ENCODE results near the gene USP6.
"Not testable (repeated sequence)": the region's sequence is repeated elsewhere in the genome, so short reads cannot be mapped to it uniquely, and the experiment has no call there.

USP6 gene

DNA sequence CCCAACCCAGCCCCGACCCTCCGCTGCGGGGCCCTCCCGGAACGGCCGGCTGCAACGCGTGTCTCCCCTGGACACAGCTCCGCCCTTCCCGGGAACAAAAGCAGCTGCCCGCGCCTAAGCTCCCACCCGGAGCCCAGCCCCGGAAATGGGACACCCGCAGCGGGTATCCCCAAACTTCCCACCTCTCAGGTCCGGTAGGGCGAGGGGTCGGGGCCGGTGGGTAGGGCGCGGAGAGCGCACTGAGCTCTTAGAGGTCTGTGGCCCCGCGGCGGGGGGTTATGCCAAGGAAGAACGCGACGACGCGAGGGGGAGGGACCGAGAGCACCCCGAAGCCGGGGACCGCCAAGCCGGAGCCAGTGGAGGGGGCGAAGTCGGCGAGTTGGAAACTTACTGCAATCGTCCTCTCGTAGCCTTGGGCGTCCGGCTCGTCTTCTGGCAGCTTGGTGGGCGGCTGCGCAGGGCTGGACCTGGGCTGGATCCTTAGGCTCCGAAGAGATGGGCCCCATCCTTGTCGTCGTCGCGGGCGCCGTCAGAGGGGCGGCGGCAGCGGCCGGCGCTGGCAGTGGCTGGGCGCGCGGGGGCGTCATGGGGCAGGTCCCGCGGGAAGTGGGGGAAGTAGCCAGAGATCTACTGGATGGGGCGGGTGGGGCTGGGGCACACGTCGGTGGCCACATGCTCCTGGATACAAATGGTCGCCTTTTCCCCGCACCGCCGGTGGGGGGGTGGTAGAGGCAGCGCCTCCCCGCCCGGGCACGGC lies 6.9 kb downstream of the USP6 start:
- DNase-seq: no peak

DNA sequence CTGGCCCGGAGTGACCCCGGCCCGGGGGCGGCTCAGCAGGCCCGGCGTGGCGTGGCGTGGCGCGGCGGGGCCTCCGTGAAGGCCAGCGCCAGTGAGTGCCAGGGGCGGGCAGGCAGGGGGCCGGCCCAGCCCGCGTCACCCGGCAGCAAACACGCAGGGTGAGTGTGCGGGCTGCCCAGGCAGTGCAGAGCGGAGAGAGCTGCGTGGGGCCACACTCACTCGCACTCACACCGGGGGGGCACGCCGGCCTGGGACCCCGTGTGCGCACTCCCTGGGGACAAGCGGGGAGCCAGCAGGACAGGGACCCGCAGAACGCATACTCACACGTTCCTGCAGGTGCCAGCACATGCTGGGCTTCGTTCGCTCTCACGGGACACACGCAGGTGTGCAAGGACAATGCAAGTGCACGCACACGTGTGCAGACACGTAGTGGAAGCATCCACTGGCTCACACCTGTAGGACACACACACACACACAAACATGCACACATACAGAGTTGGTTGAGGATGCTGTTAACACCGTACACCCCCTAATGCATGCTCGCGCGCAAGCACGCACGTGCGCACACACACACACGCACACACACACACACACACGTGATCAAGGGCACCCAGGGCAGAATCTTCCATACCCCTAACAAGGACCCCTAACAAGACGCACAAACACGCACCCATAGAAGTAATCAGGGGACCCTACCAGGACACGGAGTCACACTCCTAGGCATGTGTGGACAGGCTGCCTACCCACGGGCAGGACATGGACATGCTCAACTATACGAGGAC lies 7.7 kb downstream of the USP6 start:
- no peak for DNase-seq

DNA sequence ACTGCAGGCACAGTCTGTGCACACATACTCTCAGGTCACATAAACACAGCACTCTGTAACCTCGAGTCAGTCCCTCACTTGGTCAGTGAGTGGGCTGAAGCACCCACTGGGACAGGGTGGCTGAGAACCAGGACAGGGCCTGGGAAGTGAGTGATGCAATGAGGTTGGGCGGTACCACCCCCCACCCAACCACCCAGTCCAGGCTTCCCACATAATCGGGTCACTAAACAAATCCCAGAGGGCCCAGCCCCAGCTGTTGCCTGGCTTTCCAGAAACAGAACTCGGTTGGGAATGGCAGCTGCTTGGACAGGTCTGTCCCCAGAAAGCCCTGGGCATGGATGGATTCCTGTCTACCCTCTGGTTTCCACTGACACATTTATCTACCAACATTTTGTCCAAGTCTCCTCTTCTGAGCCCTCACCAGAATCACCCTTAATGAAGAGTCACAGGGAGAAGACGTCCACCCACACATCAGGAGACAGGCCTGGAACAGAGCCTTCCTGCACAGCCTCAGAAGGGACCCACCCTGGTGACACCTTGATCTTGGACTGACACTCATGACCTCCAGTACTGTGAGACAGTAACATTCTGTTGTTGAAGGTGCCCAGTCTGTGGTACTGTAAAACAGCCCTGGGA lies 8.4 kb downstream of the USP6 start:
- DNase-seq: not testable (repeated sequence)

DNA sequence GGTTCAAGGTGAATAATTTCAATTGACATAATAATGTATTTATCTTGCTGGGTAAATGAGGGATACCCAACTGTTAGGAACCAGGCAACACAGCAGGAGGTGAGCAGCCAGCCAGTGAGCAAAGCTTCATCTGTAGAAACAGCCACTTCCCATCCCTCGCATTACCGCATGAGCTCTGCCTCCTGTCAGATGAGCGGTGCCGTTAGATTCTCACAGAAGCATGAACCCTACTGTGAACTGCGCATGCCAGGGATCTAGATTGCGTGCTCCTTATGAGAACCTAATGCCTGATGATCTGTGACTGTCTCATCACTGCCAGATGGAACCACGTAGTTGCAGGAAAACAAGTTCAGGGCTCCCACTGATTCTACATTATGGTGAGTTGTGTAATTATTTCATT lies 9.1 kb downstream of the USP6 start:
- not testable (repeated sequence) for DNase-seq

DNA sequence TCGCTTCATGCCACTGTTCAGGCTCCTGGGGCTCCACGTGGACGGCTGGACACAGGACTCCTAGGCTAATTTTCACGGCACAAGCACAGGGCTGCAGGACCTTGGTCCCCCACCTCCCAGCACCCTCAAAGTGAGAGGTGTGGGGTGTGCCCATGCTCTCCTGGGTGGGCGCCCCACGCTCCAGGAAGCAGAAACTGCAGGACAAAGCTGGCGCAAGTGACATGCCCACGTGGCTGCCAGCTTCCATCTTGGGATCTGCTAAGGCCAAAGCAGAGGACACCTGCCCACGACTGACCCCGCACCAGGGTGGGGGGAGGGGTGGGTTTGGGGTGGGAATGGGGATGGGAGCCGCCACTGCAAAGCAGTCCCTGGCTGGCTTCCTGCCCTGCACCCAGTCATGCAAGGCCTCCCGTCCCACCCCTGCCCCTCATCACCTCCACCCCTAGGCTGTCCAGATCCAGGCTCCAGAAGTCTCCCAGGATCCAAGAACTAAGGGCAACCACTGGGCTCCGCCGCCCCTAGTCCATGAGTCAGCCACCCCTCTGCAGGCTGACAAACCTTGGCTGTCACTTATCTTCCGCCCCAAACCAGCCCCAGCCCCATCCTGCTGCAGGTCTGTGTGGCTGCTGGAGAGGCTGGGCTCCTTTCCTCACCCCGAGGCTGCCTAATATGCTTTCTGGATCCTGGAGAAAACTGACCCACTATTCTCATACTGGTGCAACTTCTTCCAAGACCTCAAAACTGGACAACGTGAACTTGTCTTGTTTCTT lies 11.1 kb downstream of the USP6 start:
- no peak for DNase-seq

DNA sequence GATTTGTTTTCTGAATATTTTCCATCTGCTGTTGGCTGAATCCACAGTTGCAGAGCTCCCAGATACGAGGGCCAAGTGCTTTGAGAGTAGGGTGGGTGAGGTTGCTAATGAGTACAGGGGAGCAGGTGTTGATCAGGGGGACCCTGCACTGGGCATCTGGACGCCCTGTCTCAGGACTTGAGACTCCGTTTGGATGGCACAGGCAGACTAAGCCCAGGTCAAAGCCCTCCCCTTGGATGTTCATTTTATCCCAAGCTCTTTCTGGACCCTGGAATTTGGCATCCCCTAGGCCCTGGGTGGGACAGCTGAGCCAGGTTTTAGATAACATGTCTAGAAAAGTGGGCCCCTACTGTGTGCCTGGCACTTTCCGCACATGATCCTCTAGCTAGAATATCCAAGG lies 12.1 kb downstream of the USP6 start:
- no peak for DNase-seq

DNA sequence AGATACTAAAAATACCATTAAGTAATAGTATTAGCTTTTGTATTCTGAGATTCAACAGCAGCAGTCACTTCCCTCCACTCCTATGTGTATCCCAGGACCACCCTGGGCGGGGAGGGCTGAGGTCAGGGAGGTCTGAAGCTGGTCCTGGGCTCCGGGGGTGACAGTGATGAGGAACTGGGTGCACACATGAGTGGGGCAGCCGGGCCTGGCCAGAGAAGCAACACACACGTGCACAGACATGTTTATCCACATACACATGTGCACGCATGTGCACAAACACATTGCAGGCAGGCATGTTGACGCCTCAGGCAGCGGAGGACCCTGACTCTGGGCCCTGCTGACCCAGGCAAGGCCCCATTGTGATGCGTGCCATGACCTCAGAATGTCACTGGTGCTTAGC lies 12.6 kb downstream of the USP6 start:
- not testable (repeated sequence) for DNase-seq

DNA sequence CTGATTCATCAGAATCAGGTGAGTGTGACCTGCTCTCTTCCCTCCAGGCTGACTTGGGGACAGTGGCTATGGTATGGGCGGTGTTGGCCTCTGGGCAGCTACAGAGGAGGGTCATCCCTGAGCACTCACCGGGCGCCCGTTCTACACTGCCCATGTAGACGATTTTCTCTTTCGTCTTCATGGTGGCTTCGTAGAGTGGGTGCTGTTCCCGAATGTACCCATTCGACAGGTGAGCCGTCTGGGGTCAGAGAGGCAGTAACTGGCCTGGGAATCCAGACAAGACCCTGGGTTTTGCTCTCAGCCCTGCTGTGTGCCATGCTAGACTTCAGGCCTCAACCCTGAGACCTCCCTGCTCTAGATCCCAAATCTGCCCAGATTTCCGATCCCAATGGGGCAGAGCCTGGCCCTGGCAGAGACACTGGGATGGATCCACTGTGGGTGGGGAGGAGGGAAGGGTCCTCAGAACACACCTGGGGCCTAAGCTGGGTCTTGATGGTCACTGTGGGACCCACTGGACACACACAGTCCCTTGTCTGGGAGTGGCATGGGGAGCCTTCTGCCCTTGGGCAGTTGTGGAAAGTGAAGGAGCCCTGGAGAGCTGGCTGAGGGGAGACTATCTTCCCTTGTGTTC lies 13.2 kb downstream of the USP6 start:
- DNase-seq: no peak

DNA sequence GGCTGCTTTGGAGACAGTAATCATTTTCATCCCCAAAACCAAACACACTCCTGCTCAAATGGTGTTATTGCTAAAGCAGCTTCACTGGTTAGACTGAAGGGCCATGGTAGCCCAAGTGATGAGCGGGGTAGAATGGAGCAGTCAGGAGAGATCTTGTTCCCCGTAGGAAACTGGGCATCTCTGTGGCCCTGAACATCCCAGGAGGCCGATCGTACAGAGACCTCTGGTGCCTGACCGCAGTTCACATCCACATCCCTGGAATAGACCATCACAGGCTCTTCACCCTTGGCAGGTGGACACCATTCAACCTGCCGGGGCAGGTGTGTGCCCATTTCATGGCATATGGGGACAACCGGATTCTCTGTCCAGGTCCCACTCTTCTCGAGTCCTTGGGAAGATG lies 13.9 kb downstream of the USP6 start:
- DNase-seq: not testable (repeated sequence)

DNA sequence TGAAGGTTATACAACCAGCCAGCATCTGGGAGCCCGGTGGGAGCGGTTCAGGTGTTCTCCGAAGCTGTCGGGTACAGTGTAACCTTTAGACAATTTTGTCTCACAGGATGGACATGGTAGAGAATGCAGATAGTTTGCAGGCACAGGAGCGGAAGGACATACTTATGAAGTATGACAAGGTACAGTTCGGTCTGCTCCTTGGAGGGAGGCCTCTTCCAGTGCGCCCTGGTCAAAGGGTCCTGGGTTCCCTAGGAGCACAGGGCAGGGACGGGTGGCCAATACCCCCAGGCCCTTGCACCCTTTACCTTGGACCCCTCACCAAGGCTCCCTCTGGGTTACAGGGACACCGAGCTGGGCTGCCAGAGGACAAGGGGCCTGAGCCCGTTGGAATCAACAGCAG lies 14.4 kb downstream of the USP6 start:
- DNase-seq: not testable (repeated sequence)

DNA sequence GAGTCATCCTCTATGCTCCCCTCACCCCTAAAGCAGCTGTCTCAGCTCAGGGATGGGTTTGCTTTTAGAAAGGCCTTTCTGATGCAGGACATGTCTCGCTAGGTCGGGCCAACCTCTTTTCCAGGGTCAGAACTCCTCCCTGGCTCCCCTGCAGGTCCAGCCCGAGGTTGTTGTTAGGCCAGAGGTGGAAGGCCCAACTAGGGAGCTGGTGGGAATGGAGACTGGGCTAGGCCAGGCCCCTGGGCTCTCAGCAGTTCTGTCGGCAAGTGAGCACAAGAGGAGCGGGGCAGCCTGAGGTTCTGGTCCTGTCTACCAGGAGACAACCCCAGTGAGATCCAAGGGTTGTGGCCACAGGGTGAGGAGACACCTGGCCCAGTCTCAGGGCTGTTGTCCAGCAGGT lies 14.9 kb downstream of the USP6 start:
- not testable (repeated sequence) for DNase-seq

DNA sequence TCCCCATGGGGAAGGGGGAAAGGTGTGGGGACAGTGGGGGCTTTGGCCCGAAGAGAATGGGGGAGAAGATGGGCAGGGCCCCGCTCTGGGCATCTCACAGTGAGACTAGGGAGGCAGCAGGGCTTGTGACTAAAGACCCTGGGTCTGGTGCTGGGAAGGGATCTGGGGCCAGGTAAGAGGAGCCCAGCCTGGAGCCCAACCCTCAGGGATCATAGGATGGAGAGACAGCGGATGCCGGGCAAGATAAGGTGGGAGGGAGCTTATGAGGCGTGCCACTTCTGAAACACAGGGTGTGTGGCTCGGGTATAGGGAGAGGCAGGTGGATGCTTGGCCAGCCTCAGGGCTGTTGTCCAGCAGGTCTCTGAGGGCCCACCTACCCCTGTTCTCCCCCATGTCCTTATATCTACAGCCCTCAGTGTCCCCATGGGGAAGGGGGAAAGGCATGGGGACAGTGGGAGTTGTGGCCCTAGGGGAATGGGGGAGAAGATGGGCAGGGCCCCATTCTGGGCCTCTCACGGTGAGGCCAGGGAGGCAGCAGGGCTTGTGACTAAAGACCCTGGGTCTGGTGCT lies 15.4 kb downstream of the USP6 start:
- no peak for DNase-seq

DNA sequence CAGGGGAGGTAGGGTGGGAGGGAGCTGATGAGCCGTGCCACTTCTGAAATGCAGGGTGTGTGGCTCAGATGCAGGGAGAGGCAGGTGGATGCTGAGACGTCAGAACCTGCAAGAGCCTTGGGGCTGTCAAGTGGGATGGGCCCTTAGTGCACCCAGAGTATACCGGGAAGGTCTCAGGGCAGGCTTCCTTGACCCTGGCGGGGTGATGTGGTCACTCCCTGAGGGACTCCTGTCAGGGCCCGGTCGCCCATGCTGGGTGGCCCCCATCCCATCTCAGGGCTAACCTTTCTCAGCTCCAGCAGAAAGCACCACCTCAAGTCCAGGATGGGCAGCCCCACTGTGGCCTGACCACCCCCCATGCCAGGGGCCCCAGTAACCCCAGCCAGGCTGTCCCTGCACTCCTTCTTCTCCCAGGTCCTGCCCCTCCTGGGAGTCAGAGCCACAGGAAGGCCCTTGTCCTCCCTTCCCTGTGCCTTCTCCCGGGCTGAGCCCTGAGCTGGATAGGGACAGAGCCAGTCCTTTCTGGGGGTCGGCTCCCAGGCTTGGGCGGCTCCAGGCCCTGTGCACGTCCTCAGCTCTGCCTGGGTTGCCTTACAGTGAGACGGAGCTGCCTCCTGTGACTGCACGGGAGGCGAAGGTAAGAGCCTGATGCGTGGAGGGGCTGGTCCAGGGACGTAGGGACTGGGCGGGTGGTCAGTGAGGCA lies 16.1 kb downstream of the USP6 start:
- not testable (repeated sequence) for DNase-seq

DNA sequence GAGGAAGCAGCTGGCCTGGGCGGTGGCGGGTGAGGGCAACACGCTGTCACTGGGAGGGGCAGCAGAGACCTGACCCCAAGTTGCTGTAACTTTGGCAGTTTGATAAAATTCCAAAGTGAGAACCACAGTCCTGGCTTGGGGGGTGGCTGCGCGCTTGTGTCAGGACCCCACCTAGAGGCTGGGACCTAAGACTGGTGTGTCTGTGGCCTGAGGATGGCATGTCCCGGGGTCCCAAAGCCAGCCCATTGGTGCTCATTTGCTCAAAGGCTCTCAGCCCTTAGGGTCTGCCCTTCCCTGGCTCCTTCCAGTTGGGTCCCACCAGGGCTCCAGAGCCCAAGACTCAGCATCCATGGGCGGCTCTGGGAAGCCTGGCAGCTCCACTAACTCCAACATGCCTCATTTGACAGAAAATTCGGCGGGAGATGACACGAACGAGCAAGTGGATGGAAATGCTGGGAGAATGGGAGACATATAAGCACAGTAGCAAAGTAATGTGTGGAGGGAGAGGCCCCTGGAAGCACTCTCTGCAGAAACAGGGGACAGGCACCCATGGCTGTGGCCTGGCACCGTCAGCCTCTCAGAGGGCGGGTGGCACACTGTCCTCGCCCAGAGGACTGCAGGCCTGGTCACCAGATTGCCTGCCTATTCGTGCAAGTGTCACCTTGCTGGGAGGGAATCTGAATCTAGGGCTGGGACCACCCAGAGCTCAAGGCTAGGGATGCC lies 16.8 kb downstream of the USP6 start:
- DNase-seq: not testable (repeated sequence)

DNA sequence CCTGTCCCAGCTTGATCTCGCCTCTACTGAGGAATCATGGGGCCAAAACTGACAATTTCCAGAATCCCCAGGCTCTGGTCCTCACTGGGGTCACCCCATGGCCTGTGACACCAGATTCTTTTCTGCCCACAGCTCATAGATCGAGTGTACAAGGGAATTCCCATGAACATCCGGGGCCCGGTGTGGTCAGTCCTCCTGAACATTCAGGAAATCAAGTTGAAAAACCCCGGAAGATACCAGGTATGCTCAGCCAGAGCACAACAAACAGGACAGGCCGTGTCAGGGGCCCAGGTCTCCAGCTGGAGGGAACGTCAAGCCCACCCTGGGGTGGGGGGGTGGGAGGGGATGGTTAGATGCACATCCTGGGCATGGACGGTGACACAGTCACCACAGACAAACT lies 17.5 kb downstream of the USP6 start:
- DNase-seq: no peak

DNA sequence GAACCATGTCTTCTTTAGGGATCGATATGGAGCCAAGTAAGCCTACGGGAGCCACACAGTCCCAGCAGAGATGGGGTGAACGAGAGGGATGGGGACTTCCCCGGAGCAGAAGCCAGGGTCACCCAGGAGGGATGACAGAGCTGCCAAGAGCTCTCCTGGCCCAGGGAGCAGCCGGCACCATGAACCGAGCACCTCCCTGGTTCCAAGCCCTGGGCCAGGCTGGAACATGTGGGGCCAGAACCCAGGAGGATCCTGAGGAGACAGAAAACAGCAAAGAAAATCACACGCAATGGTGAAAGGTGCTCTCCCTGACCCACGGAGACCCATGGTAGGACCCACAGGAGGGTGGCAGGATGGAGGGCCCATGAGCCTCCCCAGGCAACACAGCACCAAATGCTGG lies 18.1 kb downstream of the USP6 start:
- DNase-seq: not testable (repeated sequence)

DNA sequence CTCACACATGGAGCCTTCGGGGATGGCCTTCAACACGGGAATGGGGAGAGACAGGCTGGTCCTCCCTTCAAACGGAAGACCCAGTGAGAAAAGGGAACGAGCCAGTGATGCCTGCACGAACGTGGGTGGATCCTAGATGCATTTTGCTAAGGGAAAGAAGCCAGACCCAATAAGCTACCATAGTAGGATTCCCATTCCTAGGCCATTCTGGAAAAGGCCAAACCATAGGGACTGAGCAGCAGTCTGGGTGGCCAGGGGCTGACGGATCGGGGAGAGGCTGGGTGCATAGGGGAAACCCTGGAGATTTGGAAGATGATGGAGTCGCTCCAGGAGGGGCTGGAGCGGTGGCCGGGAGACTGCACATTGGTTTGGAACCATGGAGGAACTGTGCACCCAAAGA lies 18.7 kb downstream of the USP6 start:
- not testable (repeated sequence) for DNase-seq

DNA sequence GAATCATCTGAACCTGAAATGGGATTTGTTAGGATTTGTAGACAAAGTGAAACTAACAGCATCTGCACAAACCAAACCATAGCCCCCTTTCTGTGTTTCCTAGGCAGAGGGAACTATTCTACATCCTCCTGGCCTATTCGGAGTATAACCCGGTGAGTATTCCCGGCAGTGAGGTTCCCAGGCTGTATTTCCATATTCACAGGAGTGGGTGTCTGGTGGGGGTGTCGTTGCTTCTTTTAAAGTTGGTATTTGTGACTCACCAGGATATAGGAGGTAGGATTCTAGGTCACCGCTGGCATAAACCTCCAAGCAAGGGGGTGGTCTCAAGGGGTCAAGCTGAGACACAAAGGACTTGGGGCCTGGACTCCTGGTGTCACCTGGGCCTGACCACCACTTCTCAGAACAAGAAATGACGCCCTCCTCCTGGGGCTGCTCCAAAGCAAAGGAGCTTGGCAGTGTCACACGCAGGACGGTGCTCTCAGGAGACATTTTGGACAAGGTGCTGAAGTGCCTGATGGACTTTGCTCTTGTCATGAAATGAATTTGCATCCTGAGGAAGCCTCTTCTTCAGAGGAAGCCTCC lies 19.4 kb downstream of the USP6 start:
- DNase-seq: not testable (repeated sequence)

DNA sequence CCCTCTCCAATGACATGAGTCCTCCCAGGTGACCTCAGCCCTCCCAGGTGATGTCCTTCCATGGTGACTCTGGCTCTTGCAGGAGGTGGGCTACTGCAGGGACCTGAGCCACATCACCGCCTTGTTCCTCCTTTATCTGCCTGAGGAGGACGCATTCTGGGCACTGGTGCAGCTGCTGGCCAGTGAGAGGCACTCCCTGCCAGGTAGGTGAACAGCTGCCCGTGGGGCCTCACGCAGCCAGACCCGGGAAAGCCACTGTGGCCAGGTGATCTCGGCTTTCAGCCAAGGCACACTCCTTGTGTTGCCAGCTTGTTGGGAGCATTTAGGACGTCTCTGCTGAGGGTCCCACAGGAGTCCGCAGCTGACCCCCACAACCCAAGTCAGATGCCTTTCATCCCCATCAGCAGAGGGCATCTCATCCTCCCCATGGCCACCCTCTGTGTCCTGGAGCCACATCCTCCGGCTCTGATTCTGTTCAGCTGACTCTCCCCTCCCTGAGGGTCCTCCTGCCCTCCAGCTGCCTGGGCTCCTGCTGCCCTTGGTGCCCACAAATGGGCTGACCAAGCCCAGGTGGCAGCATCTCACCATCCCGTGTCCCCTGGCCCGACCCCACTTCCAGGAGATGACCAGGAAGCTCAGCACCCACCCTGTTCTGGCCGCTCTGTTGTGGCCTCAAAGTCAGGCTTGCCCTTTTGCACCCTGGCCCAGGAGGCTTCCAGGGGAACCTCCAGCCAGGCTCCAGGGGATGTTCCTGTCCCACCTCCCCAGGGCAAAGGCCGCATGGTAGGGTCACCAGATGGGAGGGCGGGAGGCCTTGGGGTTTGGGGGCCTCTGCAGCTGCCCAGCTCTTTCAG lies 20.1 kb downstream of the USP6 start:
- DNase-seq: no peak

Data from inflammatory macrophage treated with lipopolysaccharide for 4 hours (primary cell).